GM12878 (cell line): ENCODE results near the gene EPHB1. TPM values are rescaled to one million over a fixed set of nuclear protein-coding genes. Genes with fewer than 3 reads are reported as not detected.

Experiments used
- ATAC-seq: fragments of 200-7000 bp; cut with Tn5 transposase; 3 replicates; pipeline ENCODE4 v1.9.1; 2020; ENCODE audit warnings: mild to moderate bottlenecking, moderate library complexity
- BruUV-seq: library from RNA; stranded (reverse); fragments of 400-500 nt; replicated peaks from 2 replicates; lab custom pipeline; 2021; lab: Mats Ljungman, UMichigan
- CTCF ChIA-PET: fragments of 300-600 bp; sonication (Branson Sonifier 250); formaldehyde crosslinking; extraction: SDS; loops from one replicate; lab custom pipeline; 2021; ENCODE audit warnings: inconsistent platforms; lab: Yijun Ruan, JAX
- POLR2A ChIA-PET: fragments of 350-600 bp; formaldehyde crosslinking; extraction: SDS; loops from one replicate; lab custom pipeline; 2021; ENCODE audit warnings: inconsistent platforms; lab: Charles Lee
- RAD21 ChIA-PET: fragments of 300-600 bp; sonication (Branson Sonifier 250); formaldehyde crosslinking; loops from one replicate; lab custom pipeline; 2023; ENCODE audit warnings: antibody characterized with exemption; ENCODE audit not compliant: unreplicated experiment; lab: Charles Lee
- SMC1A ChIA-PET: fragments of 300-600 bp; sonication (Branson Sonifier 250); formaldehyde crosslinking; loops from one replicate; lab custom pipeline; 2023; ENCODE audit not compliant: unreplicated experiment, uncharacterized antibody; lab: Charles Lee
- DNase-seq: peaks from one replicate; pipeline ENCODE4 v3.0.0-alpha.2; 2011; ENCODE audit warnings: low read depth, low spot score
- FAIRE-seq: peaks from 3 replicates; lab custom pipeline; 2011; peaks lifted over from hg19 to GRCh38; lab: Jason Lieb, UNC
- H2AFZ ChIP-seq: 2 replicates; pipeline ENCODE4 v1.6.0; 2011; ENCODE audit warnings: low read depth, low read length, control low read depth; ENCODE audit not compliant: control insufficient read depth
- H3K27ac ChIP-seq: 2 replicates; pipeline ENCODE4 v1.5.1; 2011; ENCODE audit warnings: control low read depth; ENCODE audit not compliant: control insufficient read depth, insufficient read depth
- H3K27me3 ChIP-seq, 2 experiments: replicated peaks in 1 of 2; 2 replicates each; pipeline versions ENCODE4 v1.6.0 to v1.6.1; 2011; ENCODE audit warnings: low read length in 1 of 2; ENCODE audit not compliant: control insufficient read depth in 2 of 2, insufficient read depth in 2 of 2
- H3K36me3 ChIP-seq, 2 experiments: 2 replicates each; pipeline ENCODE4 v1.5.1; 2011; ENCODE audit warnings: low read length in 1 of 2; ENCODE audit not compliant: control insufficient read depth in 2 of 2, insufficient read depth in 2 of 2
- H3K4me1 ChIP-seq: 2 replicates; pipeline ENCODE4 v1.6.1; 2011; ENCODE audit warnings: mild to moderate bottlenecking, low read length, moderate library complexity, mixed read lengths; ENCODE audit not compliant: control insufficient read depth, insufficient read depth
- H3K4me2 ChIP-seq: 2 replicates; pipeline ENCODE4 v1.6.0; 2011; ENCODE audit warnings: control low read depth; ENCODE audit not compliant: control insufficient read depth, insufficient read depth
- H3K4me3 ChIP-seq: fragments of 200-600 bp; sonication (generic); 2 replicates; pipeline ENCODE4 v1.5.1; 2016
- H3K79me2 ChIP-seq: 2 replicates; pipeline ENCODE4 v1.6.0; 2011; ENCODE audit warnings: low read length; ENCODE audit not compliant: control insufficient read depth, insufficient read depth
- H3K9ac ChIP-seq: 2 replicates; pipeline ENCODE4 v1.8.0; 2011; ENCODE audit warnings: low read length, control low read depth, mixed read lengths; ENCODE audit not compliant: control insufficient read depth, insufficient read depth
- H3K9me3 ChIP-seq: replicated peaks from 3 replicates; pipeline ENCODE4 v1.5.1; 2011; ENCODE audit warnings: mild to moderate bottlenecking, low read length; ENCODE audit not compliant: control insufficient read depth, insufficient read depth
- H4K20me1 ChIP-seq: 2 replicates; pipeline ENCODE4 v1.6.0; 2011; ENCODE audit not compliant: control insufficient read depth, insufficient read depth
- BCL11A ChIP-seq: IDR thresholded peaks from 2 replicates; pipeline ENCODE4 v1.6.1; 2011; ENCODE audit warnings: low read depth, low read length
- BRCA1 ChIP-seq: IDR thresholded peaks from 2 replicates; pipeline ENCODE4 v1.6.1; 2011; ENCODE audit warnings: low read depth, low read length, improper control_type of control experiment
- CHD4 ChIP-seq: fragments of 200-600 bp; sonication (generic); IDR thresholded peaks from 2 replicates; pipeline ENCODE4 v1.6.1; 2016; ENCODE audit warnings: mild to moderate bottlenecking
- EED ChIP-seq: sonication (generic); IDR thresholded peaks from 2 replicates; pipeline ENCODE4 v1.6.1; 2016; ENCODE audit warnings: antibody characterized with exemption, low read depth
- EP300 ChIP-seq, 2 experiments: fragments of 150-350 bp in 1 of 2; IDR thresholded peaks; 2 replicates each; pipeline ENCODE4 v1.6.1; 2011 to 2012; ENCODE audit warnings: low read depth in 2 of 2, low read length in 2 of 2, borderline replicate concordance in 1 of 2, improper control_type of control experiment in 1 of 2, inconsistent platforms in 1 of 2; ENCODE audit not compliant: control insufficient read depth in 1 of 2
- FOXK2 ChIP-seq: fragments of 450-650 bp; IDR thresholded peaks from 2 replicates; pipeline ENCODE4 v1.6.1; 2017; ENCODE audit warnings: mild to moderate bottlenecking, moderate library complexity
- FOXM1 ChIP-seq: IDR thresholded peaks from 2 replicates; pipeline ENCODE4 v1.6.1; 2012; ENCODE audit warnings: low read depth, mild to moderate bottlenecking, inconsistent platforms, low read length, moderate library complexity
- HCFC1 ChIP-seq: fragments of 150-350 bp; IDR thresholded peaks from 2 replicates; pipeline ENCODE4 v1.6.1; 2014; ENCODE audit warnings: low read length
- HDAC6 ChIP-seq: fragments of 200-600 bp; sonication (generic); IDR thresholded peaks from one replicate; pipeline ENCODE4 v1.8.0; 2017; ENCODE audit warnings: antibody characterized with exemption; ENCODE audit not compliant: unreplicated experiment
- NBN ChIP-seq: fragments of 450-650 bp; IDR thresholded peaks from 2 replicates; pipeline ENCODE4 v1.6.1; 2016
- NR2F1 ChIP-seq: fragments of 450-650 bp; conservative IDR thresholded peaks from 2 replicates; pipeline ENCODE4 v1.6.1; 2017; ENCODE audit warnings: mild to moderate bottlenecking
- PML ChIP-seq: IDR thresholded peaks from 2 replicates; pipeline ENCODE4 v1.6.1; 2012; ENCODE audit warnings: low read length, inconsistent platforms
- SMAD1 ChIP-seq: fragments of 450-650 bp; IDR thresholded peaks from 2 replicates; pipeline ENCODE4 v1.6.1; 2018; ENCODE audit warnings: mild to moderate bottlenecking, low read depth; ENCODE audit not compliant: partially characterized antibody
- SP1 ChIP-seq: IDR thresholded peaks from one replicate; pipeline ENCODE4 v1.6.1; 2011; ENCODE audit warnings: low read depth, low read length
- TCF12 ChIP-seq: IDR thresholded peaks from 2 replicates; pipeline ENCODE4 v1.6.1; 2011; ENCODE audit warnings: low read depth, mild to moderate bottlenecking, low read length
- ZNF217 ChIP-seq: fragments of 450-650 bp; IDR thresholded peaks from 2 replicates; pipeline ENCODE4 v1.6.1; 2017; ENCODE audit warnings: antibody characterized with exemption, mild to moderate bottlenecking
- ZZZ3 ChIP-seq: IDR thresholded peaks from 2 replicates; pipeline ENCODE4 v1.6.1; 2011; ENCODE audit warnings: low read depth; ENCODE audit not compliant: control insufficient read depth, insufficient read length
- WGBS: methylation state at CpG from one replicate; pipeline ENCODE4 v1.1.6; 2016; ENCODE audit warnings: low lambda C conversion rate; ENCODE audit not compliant: insufficient replicate concordance, insufficient coverage; ENCODE audit errors: missing lambda C conversion rate; 5-methylcytosine and 5-hydroxymethylcytosine counted together
- in situ Hi-C: fragments of 300-500 bp; cut with MboI; formaldehyde crosslinking; loops from 9 replicates; pipeline ENCODE4 v1.14.3; 2018; ENCODE audit warnings: mixed read lengths
- intact Hi-C: fragments of 100-400 bp; cut with micrococcal nuclease; formaldehyde crosslinking; loops from one replicate; pipeline ENCODE4 v1.14.2; 2022; ENCODE audit not compliant: unreplicated experiment
- polyA plus RNA-seq, 11 experiments: library from polyadenylated mRNA; depleted of rRNA in 4 of 11; unstranded in 6 of 11; stranded (reverse) in 5 of 11; fragments of >200 nt; fragmentation: Nextera tagmentation in 4 of 11; fragmentation: Illumina TruSeq in 1 of 11; extraction: Ambion mirVana in 4 of 11; extraction: Trizol in 1 of 11; gene quantifications; 1 replicate in 1 of 11; 2 replicates in 10 of 11; pipeline versions ENCODE4 v1.2.1 to v1.2.3, GENCODE V29; 2011 to 2016; ENCODE audit warnings: inconsistent platforms in 2 of 11, missing spikeins in 2 of 11, low read depth in 1 of 11
- total RNA-seq, 4 experiments: library from RNA; depleted of rRNA in 3 of 4; stranded (reverse); fragments of >200 nt in 3 of 4; fragmentation: Illumina TruSeq in 1 of 4; extraction: Trizol in 1 of 4; gene quantifications; 2 replicates each; pipeline versions ENCODE4 v1.2.1 to v1.2.3, GENCODE V29; 2013 to 2021

The EPHB1 gene
- total and polyA plus RNA-seq, 10 of the 15 experiments (the other 5 are each of a cell fraction or from before 2014, with no cell fraction given): 0.33 to 23.8 (median 1.2) TPM

DNA sequence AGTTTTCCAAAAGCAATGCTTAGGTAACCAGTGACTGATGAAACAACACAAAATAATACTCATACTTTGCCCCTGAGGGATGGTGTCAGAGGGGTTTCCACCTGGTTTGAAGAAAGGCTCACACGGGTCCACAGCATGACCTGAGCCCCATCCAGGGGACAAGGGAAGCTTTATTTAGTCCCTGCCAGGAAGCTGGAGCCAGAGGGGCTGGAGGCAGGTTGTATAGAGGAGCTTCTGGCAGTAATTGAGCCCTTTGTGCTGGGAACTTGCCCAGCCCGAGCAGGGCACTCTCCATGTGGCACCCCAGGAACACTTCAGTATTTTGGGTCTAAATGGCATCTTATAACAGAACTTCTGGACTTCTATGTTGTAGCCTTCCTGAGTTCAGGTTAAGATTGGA is 39.2 kb upstream of the EPHB1 start (continued):
- no peak for TF ChIP-seq HCFC1
- TF ChIP-seq FOXM1: no peak
- no peak for TF ChIP-seq PML
- no peak for TF ChIP-seq NBN
- no peak for TF ChIP-seq ZZZ3
- TF ChIP-seq EP300 (IDR thresholded peaks at IDR 0.05; ENCODE audit: borderline replicate concordance in 1 of 2, control insufficient read depth in 1 of 2, low read depth in 2 of 2, low read length in 2 of 2): no peak
- TF ChIP-seq SMAD1: no peak
- no peak for TF ChIP-seq NR2F1
- no peak for TF ChIP-seq EED
- TF ChIP-seq HDAC6: no peak
- TF ChIP-seq, all 136 proteins: peak for 0

DNA sequence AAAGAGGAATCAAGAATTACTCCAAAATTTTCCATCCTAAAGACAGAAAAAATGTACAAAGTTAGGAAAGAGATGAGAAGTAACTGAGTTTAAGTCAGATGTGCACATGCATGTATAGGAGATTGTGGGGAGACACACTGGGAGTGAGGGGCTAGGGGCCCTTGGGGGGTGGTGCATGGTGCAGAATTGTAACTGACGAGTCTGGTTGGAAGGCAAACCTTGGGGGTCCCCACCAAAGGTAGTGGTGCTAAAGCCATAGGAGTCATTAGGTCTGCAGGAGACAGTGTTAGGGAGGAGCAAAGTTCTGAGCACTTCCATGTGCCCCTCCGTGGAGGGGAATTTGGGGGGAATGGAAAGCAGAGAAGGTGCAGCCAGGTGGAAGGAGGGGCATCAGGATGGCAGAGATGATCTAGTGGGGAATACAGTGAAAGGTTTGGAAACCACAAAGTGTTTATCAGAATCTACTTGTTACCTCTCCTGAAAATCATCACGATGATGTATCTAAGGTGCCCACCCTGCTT is 37.5 kb upstream of the EPHB1 start:
- no peak for ATAC-seq
- no peaks in the 10 kb centered on the region for H3K4me1 ChIP-seq
- no peak overlapping the region for H3K9ac ChIP-seq
- no peak overlapping the region for H2AFZ ChIP-seq
- H4K20me1 ChIP-seq: no peaks in the 10 kb centered on the region
- no peak overlapping the region for H3K27ac ChIP-seq
- no peak for FAIRE-seq
- DNase-seq: no peak
- in situ Hi-C loops (no loop called here), intact Hi-C loops (no loop called here)
- ChIA-PET POLR2A (no interaction called here), SMC1A (no interaction called here), CTCF (no interaction called here), RAD21 (no interaction called here)
- WGBS: 0% methylated on average over 3 of the region's 3 CpGs
- H3K4me3 ChIP-seq: no peak overlapping the region
- H3K79me2 ChIP-seq: no peaks in the 10 kb centered on the region
- no peaks in the 10 kb centered on the region for H3K27me3 ChIP-seq
- no peaks in the 10 kb centered on the region for H3K36me3 ChIP-seq
- TF ChIP-seq FOXK2: no peak
- no peak for TF ChIP-seq EED
- TF ChIP-seq SP1: no peak
- TF ChIP-seq TCF12: no peak
- TF ChIP-seq ZNF217: no peak
- TF ChIP-seq BRCA1: no peak
- TF ChIP-seq BCL11A: no peak
- TF ChIP-seq CHD4: no peak
- BruUV-seq: no TSS peak
- H3K4me2 ChIP-seq: no peak overlapping the region
- H3K9me3 ChIP-seq: no peaks in the 10 kb centered on the region
